Kidney epithelial cell (primary cell): ENCODE measurements around the gene MEF2A. TPM values are rescaled to one million over a fixed set of nuclear protein-coding genes. Genes with fewer than 3 reads are reported as not detected.

Experiments used
- DNase-seq: peaks from one replicate; pipeline ENCODE4 v3.0.0-alpha.2; 2010; ENCODE audit warnings: low read depth
- H3K27me3 ChIP-seq: 2 replicates; pipeline ENCODE4 v1.6.0; 2011; ENCODE audit warnings: low read length; ENCODE audit not compliant: control insufficient read depth, insufficient read depth
- H3K36me3 ChIP-seq: 2 replicates; pipeline ENCODE4 v1.5.1; 2011; ENCODE audit warnings: low read length; ENCODE audit not compliant: control insufficient read depth, insufficient read depth
- H3K4me3 ChIP-seq: 2 replicates; pipeline ENCODE4 v1.5.1; 2011; ENCODE audit warnings: low read depth, mild to moderate bottlenecking, control low read depth, low read length
- CTCF ChIP-seq: IDR thresholded peaks from 2 replicates; pipeline ENCODE4 v1.5.1; 2011; ENCODE audit warnings: mild to moderate bottlenecking, moderate library complexity, low read length, control low read depth, inconsistent platforms; ENCODE audit not compliant: insufficient read depth, poor library complexity, severe bottlenecking
- total RNA-seq: library from RNA; depleted of rRNA; stranded (reverse); fragments of >200 nt; gene quantifications from 2 replicates; pipeline ENCODE4 v1.2.3, GENCODE V29; 2015

Gene MEF2A
- total RNA-seq, 1 donor from 2014 or later, result 55.4 TPM

- H3K36me3 ChIP-seq, result no peaks in the 10 kb centered on the region
- no peak for DNase-seq
- no peak for TF ChIP-seq CTCF
- H3K4me3 ChIP-seq, result no peak overlapping the region
- H3K27me3 ChIP-seq, result no peaks in the 10 kb centered on the region
Observed at GRCh38 chr15:99631255-99631654, 65.5 kb downstream of the MEF2A start.

GRCh38 chr15:99632521-99632920 is 66.7 kb downstream of the MEF2A start:
- Histone ChIP-seq H3K27me3 (no peaks in the 10 kb centered on the region), H3K36me3 (no peaks in the 10 kb centered on the region), H3K4me3 (no peak overlapping the region)
- no peak for DNase-seq
- TF ChIP-seq CTCF, result no peak

- no peak for TF ChIP-seq CTCF
- Histone ChIP-seq H3K36me3 (no peaks in the 10 kb centered on the region), H3K4me3 (no peak overlapping the region), H3K27me3 (no peaks in the 10 kb centered on the region)
- DNase-seq, result no peak
Observed at GRCh38 chr15:99633655-99634054, 67.9 kb downstream of the MEF2A start.

- TF ChIP-seq CTCF, result no peak
- Histone ChIP-seq H3K4me3 (no peak overlapping the region), H3K27me3 (no peaks in the 10 kb centered on the region), H3K36me3 (no peaks in the 10 kb centered on the region)
- DNase-seq, result no peak
Observed at GRCh38 chr15:99634576-99634975, 68.8 kb downstream of the MEF2A start.

- H3K36me3 ChIP-seq, result no peaks in the 10 kb centered on the region
- no peak for TF ChIP-seq CTCF
- no peak overlapping the region for H3K4me3 ChIP-seq
- no peaks in the 10 kb centered on the region for H3K27me3 ChIP-seq
- no peak for DNase-seq
Observed at GRCh38 chr15:99635145-99635544, 69.4 kb downstream of the MEF2A start.

GRCh38 chr15:99635794-99636193 is 70.0 kb downstream of the MEF2A start:
- Histone ChIP-seq H3K4me3 (no peak overlapping the region), H3K27me3 (no peaks in the 10 kb centered on the region), H3K36me3 (no peaks in the 10 kb centered on the region)
- no peak for DNase-seq
- no peak for TF ChIP-seq CTCF
